Fibroblast of mammary gland (primary cell): ENCODE results near the gene MAP7.

Experiments used
- DNase-seq: peaks from one replicate; pipeline ENCODE4 v3.0.0-alpha.2; 2010; ENCODE audit warnings: low read depth
- H3K4me3 ChIP-seq: 2 replicates; pipeline ENCODE4 v1.5.1; 2011; ENCODE audit warnings: low read depth, mild to moderate bottlenecking, low read length, moderate library complexity; ENCODE audit not compliant: control insufficient read depth
- TF ChIP-seq, protein P1 (sequence below): conservative IDR thresholded peaks from 2 replicates; pipeline ENCODE4 v1.5.1; 2011; ENCODE audit warnings: low read depth, low read length, inconsistent platforms; ENCODE audit not compliant: control insufficient read depth, insufficient read depth

Gene MAP7

DNA sequence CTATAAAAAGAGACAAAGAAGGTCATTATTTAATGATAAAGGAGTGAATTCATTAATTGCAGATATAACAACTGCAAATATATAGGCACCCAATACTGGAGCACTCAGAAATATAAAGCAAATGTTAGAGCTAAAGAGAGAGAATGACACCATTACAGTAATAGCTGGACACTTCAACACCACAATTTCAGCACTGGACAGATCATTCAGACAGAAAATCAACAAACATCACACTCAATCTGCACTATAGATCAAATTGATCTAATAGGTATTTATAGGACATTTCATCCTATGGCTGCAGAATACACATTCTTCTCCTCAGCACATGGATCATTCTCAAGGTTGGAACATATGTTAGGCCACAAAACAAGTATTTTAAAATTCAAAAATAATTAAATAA lies 72.7 kb downstream of the MAP7 start:
- H3K4me3 ChIP-seq, result no peak overlapping the region
- no peak for DNase-seq
- TF ChIP-seq, protein P1, sequence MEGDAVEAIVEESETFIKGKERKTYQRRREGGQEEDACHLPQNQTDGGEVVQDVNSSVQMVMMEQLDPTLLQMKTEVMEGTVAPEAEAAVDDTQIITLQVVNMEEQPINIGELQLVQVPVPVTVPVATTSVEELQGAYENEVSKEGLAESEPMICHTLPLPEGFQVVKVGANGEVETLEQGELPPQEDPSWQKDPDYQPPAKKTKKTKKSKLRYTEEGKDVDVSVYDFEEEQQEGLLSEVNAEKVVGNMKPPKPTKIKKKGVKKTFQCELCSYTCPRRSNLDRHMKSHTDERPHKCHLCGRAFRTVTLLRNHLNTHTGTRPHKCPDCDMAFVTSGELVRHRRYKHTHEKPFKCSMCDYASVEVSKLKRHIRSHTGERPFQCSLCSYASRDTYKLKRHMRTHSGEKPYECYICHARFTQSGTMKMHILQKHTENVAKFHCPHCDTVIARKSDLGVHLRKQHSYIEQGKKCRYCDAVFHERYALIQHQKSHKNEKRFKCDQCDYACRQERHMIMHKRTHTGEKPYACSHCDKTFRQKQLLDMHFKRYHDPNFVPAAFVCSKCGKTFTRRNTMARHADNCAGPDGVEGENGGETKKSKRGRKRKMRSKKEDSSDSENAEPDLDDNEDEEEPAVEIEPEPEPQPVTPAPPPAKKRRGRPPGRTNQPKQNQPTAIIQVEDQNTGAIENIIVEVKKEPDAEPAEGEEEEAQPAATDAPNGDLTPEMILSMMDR, result no peak

DNA sequence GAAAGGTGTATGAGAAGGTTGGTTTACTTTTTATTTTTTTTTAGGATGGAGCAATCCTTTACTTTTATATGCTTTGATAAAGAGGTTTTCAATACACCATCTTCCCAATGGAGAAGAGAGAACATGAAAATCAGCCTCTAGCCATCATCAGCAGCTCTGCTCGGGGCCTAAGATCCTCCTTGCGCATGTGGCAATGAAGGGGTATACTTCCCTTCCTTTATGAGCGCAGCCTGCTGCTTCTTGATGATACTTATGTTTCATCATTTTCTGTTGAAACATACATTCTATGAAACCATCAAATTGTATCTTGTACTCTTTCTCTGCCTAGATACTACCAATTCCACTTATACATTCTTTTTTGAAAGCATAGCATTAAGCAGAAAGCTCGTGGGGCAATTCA lies 74.5 kb downstream of the MAP7 start:
- DNase-seq, result no peak
- no peak overlapping the region for H3K4me3 ChIP-seq
- TF ChIP-seq, protein P1, result no peak

DNA sequence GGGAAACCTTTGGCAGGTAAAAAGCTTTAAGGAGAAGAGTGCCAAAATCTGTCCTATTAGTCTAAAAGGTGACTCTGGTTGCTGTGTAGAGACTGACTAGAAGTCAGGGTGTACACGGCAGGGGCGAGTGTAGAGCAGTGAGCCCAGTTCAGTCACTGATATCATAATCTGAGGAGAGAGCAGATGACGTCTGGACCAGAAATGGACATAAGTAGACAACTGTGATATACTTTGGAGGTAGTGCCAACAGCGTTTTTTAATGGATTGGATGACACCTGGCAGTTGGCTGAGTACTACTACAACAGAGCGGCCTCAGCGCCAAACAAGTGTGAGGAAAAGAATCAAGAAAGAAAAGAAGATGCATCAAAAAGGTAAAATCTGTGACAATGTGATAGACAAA lies 76.0 kb downstream of the MAP7 start:
- no peak for DNase-seq
- H3K4me3 ChIP-seq, result no peak overlapping the region
- TF ChIP-seq, protein P1, result no peak

DNA sequence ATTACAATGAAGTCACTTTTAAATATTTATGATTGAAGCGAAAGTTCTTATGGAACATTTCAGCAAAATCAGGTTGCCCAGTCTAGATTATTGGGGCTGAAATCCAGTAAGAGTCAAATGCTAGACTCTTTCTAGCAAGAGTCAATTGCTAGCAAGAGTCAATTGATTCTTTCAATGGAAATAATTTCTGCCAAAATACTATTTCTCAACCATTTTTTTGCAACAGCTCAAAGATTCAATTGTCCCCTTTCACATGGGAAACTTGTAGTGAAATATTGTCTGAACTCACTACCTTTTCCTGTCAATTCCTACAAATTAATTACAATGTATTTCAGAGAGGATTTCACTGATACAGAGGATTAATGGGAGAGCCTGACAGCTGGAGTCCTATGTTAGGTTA lies 78.3 kb downstream of the MAP7 start:
- DNase-seq, result no peak
- no peak overlapping the region for H3K4me3 ChIP-seq
- TF ChIP-seq, protein P1, result no peak

DNA sequence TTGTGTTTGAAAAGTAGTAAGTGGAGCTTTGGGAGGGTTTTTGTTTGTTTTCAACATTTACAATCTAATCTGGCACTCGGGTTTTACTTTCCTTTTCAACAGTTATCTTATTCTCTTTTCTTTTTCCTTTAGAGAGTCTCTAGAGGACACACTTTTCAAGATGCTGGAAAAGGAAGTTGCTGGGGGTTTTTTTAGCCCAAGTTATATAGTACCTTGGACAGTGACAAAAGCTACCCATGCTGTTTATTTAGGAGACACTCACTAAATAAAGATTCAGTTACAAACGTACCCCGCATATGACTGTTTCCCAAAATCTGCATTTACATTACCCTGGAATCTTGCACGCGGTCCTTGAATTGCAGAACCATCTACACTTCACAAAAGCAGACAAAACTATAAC lies 78.8 kb downstream of the MAP7 start:
- TF ChIP-seq, protein P1, result no peak
- DNase-seq, result peak; percentile 2
- H3K4me3 ChIP-seq, result no peak overlapping the region

DNA sequence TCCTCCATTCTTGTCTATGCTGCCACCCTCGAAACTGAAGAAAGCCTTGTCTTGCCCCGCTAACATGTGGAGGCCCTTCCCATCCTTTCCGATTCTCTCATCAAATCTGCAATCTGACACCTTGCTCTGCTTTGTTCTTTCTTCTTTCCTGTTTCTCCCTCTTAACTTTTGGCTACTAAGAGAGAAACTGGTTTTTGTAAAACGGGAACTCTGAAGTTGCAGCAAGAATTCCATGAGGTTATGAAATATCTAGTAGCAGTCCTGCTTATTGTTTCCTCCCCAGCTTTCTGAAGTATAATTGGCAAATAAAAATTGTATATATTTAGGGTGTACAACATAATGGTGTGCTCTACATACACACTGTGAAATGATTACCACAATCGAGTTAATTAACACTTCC lies 80.2 kb downstream of the MAP7 start:
- no peak overlapping the region for H3K4me3 ChIP-seq
- TF ChIP-seq, protein P1, result no peak
- no peak for DNase-seq

DNA sequence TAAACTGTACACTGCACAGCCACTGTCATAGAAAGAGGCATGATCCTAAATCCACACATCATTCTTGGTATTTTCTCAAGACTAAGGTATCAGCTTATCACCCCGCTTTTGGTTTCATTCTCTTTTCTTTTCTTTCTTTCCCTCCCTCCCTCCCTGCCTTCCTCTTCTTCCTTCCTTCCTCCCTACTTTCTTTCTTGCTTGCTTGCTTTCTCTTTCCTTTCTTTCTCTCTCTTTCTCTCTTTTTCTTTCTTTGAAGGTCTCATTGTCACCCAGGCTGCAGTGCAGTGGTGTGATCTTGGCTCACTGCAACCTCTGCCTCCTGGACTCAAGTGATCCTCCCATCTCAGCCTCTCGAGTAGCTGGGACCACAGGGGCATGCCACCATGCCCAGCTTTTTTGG lies 81.1 kb downstream of the MAP7 start:
- TF ChIP-seq, protein P1, result no peak
- no peak for DNase-seq
- H3K4me3 ChIP-seq, result no peak overlapping the region
